ENCODE data around the gene PGGHG.
"Not testable (repeated sequence)": the region's sequence is repeated elsewhere in the genome, so short reads cannot be mapped to it uniquely, and the experiment has no call there.

PGGHG gene

DNA sequence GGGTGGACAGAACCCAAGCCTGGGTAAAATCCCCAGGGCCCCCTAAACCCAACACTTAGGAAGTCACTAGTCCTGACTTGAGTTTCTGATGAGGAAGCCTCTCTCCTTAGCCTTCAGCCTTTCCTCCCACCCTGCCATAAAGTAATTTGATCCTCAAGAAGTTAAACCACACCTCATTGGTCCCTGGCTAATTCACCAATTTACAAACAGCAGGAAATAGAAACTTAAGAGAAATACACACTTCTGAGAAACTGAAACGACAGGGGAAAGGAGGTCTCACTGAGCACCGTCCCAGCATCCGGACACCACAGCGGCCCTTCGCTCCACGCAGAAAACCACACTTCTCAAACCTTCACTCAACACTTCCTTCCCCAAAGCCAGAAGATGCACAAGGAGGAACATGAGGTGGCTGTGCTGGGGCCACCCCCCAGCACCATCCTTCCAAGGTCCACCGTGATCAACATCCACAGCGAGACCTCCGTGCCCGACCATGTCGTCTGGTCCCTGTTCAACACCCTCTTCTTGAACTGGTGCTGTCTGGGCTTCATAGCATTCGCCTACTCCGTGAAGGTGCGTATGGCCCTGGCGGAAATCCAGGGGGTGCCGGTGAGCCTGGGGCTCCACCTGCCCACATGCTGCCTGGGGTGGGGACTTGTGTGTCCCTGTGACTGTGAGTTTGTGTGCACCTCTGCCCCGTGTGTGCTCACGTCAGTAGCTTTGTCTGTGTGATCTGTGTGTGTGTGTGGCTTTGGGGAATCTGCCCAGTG is 25.0 kb downstream of the PGGHG start, which contains the start of gene IFITM1:
Gene IFITM1, plus strand, starts transcription at position 254 of the 767 bp plus-strand sequence. Its CDS starts 131 bp downstream, at position 385.
- peak in 1 of 2 donors; percentile 34 for DNase-seq (ENCODE audit: low read depth in 2 of 2)

DNA sequence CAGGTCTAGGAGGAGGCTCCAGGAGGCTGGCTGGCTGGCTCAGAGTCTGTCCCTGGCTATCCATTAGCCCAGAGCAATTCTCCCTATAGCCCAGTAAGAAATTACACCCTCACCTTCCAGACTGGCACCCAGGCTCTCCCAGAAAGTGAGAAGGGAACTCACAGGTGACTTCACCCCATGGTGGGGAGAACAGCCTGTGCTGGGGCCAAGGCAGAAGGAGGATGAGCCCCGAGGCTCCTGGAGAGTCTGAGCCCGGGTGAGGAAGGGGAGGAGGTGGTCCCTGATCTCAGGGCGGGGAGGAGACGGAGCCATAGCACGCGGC is 25.6 kb downstream of the PGGHG start:
- not testable (repeated sequence) for DNase-seq (ENCODE audit: low read depth in 2 of 2)

DNA sequence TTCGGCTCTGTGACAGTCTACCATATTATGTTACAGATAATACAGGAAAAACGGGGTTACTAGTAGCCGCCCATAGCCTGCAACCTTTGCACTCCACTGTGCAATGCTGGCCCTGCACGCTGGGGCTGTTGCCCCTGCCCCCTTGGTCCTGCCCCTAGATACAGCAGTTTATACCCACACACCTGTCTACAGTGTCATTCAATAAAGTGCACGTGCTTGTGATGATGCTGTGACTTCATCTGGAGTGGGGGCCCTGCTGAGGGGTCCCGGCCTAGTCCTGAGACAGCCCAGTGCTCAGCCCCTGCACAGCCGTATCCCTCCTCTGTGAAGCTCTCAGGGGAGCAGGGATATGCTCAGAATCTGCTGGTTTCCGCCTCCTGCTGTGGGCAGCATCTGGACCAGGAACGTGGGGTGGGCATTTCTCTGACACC is 26.1 kb downstream of the PGGHG start:
- DNase-seq (ENCODE audit: low read depth in 2 of 2), result no peak

DNA sequence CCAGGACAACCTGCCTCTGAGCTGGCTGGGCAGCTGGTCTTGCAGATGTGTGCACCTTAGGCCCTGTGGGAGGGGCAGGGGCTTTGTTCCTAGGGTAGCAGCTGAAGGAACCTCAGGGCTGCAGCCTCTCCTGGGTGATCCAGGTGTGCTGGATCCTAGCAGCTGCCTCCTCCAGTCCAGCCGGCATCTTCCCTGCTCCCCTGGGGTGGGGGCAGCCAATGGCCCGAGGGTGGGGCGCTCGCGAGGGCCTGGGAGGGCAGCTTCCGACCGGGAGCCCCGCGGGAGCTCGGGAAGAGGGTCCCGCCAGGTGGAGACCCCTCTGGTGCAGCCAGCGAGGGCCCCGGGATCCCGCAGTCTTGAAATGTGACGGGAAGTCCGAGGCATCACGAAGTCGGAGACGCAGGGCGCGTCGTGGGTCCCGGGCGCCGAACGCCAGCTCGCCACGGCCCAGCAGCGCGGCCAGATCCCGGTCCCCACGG is 26.6 kb downstream of the PGGHG start:
- DNase-seq (ENCODE audit: low read depth in 2 of 2), result no peak

DNA sequence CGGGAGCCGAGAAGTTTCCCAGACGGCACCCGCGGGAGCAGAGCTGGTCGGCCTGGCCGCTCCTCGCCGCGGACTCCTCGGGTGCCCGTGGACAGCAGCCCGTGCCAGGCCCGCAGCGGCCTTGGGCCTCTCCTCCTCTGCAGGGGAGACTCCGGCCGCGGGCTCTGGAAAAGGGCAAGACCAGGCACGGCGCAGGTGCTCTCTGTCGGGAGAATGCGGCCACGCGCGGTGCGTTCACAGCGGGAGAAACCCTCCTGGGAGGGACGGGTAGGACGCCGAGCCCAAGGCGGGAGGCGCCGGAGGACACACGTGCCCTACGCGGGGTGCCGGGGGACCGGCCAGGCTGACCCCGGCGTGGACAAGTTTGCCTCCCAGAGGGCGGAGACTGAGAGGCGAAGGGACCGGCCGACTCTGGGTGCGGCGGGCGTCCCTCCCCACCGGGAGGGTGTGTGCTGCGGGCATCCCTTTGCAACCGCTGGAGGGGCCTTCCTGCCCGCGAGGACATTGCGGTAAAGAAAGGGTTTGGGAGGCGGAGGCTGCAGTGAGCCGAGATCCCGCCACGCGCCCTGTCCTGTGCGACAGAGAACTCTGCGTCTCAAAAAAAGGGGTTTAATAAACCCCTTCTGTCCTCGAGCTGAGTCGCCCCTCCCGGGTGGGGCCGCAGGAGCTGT is 27.2 kb downstream of the PGGHG start:
- DNase-seq (ENCODE audit: low read depth in 2 of 2), result no peak

DNA sequence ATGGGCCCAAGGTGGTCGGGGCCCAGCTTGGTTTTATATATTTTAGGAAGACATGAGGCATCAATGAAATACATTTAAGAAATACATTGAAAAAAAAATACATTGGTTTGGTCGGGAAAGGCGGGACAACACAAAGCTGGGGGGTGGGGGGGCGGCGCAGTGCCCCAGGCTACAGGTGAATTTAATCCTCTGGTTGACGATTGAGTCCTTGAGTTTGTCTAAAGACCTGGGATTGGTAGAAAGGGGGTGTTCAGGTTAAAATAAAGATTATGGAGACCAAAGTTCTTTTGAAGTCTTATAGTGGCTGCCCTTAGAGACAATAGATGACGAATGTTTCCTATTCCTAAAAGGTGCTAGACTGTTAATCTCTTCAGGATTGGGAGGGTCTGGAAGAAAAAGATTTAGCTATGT is 28.0 kb downstream of the PGGHG start:
- no peak for DNase-seq (ENCODE audit: low read depth in 2 of 2)

DNA sequence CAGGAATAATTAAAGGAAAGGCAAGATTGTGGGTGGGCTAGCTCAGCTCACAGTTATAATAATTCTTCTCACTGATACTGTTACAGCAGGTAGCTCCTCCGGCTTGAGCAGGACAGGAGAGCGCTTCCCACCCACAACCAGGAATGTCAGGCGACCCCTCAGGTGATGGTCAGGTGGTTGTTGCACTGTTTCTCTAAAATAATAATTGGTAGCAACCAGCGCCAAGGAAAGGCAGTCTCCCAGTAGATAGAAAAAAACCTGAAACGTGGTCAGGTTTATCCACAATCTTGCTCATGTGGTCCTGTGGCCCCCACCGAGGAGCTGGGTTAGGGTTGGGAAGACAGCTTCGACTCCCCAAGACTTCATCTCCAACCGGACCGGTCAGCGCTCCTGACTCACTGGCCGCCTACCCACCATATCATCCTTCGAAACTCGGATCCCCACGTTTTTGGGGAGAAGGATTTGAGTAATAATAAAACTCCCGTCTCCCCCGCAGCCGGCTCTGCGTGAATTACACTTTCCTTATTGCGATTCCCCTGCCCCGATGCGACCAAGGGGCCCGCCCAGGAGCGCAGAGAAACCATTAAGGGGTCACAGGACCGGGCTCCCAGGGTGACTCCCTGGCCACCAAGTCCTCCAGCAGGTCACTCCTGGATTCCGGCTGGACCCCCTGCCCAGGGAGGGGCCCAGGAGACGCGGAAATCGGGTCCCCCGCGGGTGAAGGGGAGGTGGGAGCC is 28.9 kb downstream of the PGGHG start:
- not testable (repeated sequence) for DNase-seq (ENCODE audit: low read depth in 2 of 2)

DNA sequence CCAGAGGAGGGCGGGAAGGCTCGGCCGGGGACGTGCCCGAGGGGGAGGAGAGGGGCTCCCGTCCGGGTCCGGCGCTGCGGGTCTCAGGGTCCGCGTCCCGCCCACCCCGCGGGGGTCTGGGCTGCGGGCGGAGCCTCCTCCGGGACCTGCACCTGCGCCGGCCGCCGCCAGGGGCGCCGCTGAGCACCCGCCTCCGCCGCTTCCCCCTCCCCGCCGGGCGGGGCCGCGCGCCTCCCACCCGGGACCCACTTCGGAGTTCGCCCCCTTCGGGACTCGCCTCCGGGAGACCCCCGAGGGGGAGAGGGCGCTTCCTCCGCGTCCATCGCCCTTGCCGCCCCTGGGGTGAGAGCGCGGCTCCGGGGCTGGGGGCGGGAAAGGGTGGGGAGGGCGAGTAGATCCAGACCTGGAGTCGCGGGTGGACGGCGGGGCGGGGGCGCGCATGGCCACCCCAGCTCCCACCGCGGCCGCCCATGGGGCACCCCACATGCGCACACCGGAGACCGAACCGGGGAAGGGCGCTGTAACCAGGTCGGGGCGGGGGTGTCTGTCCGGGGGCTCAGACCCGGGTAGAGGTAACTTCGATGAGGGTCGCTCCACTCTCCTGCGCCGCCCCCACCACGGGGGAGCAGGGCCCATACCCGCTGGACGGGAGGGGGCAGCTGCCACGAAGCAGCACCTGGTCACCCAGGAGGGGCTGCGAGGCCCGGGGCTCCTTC is 29.6 kb downstream of the PGGHG start:
- DNase-seq (ENCODE audit: low read depth in 2 of 2), result not testable (repeated sequence)

DNA sequence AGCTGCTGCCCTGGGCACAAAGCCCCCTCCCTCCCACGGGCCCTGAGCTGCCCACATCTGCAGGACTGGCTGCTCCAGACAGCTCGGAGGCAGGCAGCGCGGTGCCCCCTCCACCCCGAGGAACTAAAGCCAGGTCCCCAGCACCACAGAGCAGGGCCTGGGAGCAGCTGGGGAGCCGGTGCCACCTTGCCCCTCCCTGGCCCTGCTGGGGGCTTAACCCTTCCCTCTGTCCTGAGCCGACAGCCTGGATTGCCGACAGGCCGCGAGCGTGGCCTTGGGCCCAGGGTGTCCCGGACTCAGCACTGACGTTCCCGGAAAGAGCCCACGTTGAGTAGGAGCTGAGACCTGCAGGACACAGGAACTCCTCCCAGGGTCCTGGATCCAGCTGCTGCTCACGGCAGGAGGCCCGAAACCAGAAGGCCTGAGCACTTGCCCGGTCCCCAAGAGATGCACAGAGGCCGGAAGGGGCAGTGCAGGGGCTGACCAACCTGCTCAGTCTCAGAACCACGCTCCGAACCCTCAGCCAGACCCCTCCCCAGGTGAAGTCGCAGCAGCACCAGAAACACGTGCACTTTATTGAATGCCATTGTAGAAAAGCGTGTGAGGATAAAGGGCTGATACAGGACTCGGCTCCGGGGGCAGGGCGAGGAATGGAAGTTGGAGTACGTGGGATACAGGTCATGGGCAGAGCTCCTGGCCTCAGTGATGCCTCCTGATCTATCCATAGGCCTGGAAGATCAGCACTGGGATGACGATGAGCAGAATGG is 30.4 kb downstream of the PGGHG start:
- DNase-seq (ENCODE audit: low read depth in 2 of 2), result not testable (repeated sequence)

DNA sequence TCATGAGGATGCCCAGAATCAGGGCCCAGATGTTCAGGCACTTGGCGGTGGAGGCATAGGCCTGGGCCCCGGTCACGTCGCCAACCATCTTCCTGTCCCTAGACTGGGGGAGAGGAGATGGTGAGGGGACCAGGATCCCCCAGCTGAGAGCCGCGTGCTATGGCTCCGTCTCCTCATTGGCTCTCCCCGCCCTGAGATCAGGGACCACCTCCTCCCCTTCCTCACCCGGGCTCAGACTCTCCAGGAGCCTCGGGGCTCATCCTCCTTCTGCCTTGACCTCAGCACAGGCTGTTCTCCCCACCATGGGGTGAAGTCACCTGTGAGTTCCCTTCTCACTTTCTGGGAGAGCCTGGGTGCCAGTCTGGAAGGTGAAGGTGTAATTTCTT is 31.0 kb downstream of the PGGHG start:
- not testable (repeated sequence) for DNase-seq (ENCODE audit: low read depth in 2 of 2)

DNA sequence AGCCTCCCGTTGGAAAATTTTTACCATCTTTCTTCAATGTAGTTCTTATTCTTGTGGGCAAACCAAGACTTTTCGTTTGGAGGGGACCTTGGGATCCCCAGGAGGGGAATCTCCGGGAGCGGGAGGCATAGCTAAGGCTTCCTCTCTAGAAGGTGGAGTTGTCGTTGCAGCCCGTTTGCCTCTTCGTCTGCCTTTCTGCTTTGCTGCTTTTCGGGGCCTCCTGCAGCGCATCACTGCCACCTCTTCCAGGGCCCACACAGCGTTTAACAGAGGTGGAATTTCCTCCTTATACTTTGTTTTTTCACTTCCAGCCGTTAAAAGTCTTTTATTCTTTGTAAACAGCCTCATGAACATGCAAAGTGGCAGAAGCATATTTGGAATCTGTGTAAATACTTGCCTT is 35.2 kb downstream of the PGGHG start:
- DNase-seq (ENCODE audit: low read depth in 2 of 2), result no peak

DNA sequence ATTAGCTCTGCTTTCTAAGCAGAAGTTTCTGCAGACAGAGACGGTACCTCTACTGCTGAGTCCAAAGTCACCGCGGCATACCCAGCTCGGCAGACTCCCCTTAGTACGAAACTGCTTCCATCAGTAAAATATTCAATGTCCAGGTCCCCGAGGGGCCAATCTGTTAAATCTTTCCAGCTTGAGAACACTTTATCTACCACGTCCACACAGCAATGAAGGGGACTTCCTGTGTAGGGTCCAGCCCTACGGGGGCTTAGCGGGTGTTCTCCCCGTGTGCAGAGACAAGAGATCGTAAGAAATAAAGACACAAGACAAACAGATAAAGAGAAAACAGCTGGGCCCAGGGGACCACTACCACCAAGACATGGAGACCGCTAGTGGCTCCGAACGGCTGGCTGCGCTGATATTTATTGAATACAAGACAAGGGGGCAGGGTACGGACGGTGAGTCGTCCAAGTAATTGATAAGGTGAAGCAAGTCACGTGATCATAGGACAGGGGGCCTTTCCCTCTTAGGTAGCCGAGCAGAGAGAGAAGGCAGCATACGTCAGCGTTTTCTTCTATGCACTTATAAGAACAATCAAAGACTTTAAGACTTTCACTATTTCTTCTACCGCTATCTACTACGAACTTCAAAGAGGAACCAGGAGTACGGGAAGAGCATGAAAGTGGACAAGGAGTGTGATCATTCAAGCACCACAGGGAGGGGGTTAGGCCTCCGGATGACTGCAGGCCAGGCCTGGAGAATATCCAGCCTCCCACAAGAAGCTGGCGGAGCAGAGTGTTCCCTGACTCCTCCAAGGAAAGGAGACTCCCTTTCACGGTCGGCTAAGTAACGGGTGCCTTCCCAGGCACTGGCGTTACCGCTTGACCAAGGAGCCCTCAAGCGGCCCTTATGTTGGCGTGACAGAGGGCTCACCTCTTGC is 35.9 kb downstream of the PGGHG start:
- DNase-seq (ENCODE audit: low read depth in 2 of 2), result not testable (repeated sequence)

DNA sequence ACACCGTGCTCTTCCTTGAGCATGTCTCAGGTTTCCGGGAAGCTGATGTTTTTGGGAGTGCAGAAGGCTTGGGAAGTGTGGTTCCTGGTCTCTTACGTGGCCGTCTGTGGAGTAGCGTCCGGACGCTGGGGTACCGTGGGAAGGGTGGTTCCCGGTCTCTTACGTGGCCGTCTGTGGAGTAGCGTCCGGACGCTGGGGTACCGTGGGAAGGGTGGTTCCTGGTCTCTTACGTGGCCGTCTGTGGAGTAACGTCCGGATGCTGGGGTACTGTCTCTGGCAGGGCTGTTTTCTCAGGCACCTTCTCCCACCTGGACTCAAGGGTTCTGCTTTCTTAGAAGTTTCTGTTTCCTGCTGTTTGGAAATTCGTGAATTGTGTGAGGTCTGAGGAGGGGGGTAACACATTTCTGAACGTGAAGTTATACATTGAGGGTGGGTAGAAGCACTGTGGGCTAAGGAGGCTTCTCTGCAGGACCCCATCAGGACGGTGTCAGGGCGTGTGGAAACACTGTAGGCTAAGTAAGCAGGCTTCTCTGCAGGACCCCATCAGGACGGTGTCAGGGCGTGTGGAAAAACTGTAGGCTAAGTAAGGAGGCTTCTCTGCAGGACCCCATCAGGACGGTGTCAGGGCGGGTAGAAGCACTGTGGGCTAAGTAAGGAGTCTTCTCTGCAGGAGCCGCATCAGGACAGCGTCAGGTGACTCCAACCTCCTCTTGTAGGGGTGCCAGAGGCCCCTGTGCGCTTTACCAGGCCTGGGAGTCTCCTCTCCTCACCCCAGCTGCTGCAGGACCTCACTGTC is 37.1 kb downstream of the PGGHG start:
- DNase-seq (ENCODE audit: low read depth in 2 of 2), result no peak

DNA sequence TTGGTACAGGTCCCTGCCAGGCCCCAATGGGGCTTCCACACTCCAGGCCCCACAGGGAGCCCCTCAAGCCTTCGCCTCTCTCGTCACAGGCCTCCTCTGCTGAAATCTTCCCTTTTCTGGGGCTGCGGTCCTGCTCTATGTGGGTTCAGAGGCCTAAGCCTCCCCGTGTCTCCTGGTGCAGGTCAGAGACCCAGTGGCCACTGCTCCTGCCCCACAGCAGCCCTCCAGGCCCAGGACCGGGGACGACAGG is 37.6 kb downstream of the PGGHG start:
- no peak for DNase-seq (ENCODE audit: low read depth in 2 of 2)

DNA sequence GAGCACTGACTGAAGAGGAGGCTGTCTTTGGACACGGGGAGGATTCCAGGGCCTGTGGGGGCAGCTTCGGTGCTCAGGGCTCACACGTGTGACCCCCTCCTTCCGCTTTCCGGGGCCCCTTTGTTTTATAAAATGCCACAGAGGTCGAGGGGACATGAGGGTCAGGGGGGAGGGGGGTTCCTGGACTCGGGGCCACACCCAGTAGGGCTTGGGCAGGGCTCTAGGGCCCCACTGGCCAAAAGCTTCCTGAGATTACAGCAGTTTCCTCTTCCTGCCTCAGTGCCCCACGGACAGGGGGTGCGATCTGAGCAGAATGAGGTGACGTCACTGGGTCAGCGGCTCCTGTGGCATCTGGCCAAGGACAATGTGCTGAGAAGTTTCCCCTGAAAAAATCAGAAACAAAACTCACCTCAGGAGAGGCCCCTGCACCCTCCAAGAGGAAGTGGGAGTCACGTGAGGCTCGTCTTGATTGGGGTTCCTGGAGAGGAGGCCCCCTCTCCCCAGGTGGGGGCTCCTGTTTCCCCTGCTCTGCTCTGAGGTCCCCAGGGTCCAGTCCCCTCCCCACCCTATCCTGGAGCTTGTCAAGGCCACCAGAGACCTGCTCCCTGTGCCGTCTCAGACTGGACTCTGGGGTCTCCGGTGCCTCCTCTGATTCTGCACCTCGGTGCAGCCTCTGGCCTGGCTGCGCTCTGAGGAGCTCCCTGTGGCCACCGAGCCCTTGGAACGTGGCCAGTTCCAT is 38.1 kb downstream of the PGGHG start:
- DNase-seq (ENCODE audit: low read depth in 2 of 2), result peak in 1 of 2 donors; percentile 53

DNA sequence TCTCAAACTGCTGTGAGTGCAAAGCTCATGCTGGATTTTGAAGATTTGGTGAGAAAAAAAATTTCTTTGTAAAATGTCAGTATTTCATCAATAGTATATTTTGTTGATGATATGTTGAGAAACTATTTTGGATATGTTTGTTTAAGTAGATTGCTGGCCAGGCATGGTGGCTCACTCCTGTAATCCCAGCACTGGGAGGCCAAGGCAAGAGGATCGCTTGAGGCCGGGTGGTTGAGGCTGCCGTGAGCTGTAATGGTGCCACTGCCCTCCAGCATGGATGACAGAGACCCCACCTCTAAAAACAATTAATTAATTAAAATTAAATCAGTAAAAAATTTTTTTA is 38.6 kb downstream of the PGGHG start:
- no peak for DNase-seq (ENCODE audit: low read depth in 2 of 2)

DNA sequence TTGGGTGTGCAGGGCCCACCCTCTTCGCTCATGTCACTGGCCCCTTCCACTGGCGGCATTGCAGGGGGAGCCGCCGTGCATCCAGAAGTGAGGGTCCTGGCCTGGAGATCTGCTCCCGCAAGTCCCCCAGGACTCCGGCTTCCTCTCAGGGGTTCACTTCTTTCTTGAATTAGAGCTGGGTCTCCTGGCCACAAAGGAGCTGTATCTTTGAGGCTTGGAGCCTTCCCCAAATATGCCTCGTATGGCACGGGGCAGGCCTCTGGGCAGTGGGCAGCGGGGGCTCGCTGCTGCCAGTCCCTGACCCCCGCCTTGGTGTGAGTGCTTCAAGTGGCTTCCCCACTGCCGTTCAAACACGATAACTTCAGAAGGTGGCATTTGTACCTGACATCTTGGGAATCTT is 39.1 kb downstream of the PGGHG start:
- DNase-seq (ENCODE audit: low read depth in 2 of 2), result no peak

DNA sequence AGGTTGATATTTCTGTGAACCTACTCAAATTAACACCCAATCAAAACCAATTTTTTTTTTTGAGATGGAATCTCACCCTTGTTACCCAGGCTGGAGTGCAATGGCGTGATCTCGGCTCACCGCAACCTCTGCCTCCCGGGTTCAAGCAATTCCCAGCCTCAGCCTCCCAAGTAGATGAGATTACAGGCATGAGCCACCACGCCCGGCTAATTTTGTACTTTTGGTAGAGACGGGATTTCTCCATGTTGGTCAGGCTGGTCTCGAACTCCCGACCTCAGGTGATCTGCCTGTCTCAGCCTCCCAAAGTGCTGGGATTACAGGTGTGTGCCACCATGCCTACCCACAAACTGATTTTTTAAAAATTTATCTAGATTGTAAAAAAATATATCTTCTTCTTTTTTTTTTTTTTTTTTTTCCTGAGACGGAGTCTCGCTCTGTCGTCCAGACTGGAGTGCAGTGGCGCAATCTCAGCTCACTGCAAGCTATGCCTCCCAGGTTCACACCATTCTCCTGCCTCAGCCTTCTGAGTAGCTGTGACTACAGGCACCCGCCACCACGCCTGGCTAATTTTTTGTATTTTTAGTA is 39.7 kb downstream of the PGGHG start:
- not testable (repeated sequence) for DNase-seq (ENCODE audit: low read depth in 2 of 2)

DNA sequence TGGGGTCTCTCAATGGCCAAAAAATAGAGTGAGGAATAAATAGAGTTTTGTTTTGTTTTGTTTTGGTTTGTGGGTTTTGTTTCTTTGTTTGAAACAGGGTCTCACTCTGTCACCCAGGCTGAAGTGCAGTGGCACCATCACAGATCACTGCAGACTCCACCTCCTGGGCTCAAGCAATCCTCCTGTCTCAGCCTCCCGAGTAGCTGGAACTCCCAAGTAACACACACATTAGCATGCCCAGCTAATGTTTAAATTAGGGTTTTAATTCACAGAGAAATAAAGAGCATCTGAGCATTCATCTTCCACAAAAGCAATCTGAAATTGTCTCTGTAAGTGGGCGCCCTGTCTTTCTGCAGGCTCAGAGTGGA is 40.9 kb downstream of the PGGHG start:
- DNase-seq (ENCODE audit: low read depth in 2 of 2), result no peak

Measured in stimulated activated CD4-positive, alpha-beta T cell treated with anti-CD3 and anti-CD28 coated beads, Interleukin-15, amount 100 ng/mL, for 48 hours (primary cell).